ENCODE measurements around the gene RORB. TPM values are rescaled to one million over a fixed set of nuclear protein-coding genes. Genes with fewer than 3 reads are reported as not detected.
A peak's percentile ranks its signal among the peaks of the same experiment; 100 is the strongest.

Gene RORB
- total RNA-seq, 3 donors from 2014 or later: 0.19 to 0.66 TPM; not detected in 1

DNA sequence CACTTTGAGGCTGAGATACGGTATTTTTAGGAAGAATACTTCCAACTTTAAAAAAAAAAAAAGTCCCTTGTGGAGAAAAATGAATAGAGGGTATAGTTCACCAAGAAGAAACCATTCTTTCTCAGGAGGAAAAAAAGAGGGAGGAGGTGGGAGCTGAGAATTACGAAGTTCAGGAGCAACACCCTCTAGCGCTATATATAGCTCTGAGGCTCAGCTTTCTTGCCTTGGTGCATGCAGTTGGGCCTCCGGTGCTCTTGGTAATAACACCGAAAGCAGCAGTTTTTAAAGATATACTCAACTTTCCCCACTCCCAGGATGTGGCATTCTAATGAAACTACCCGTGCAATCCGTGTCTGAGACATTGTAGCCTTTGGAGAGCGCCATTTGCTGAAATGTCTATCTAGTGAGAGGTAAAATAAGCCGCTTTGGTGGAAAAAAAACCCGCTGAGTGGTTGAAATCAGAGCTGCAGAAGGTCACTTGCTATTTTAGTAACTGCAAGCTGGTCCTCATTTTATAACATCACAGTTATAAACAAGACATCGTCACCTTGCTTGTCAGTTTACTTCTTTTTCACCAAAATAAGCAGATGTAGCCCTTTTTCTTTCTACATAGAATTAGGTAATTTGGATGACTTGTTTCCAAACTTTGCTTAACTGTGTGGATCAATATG is 156.4 kb downstream of the RORB start:
- no peak for ATAC-seq
- no peaks in the 10 kb centered on the region for H3K36me3 ChIP-seq (ENCODE audit: low read depth)
- intact Hi-C loops (cut with DNase I, micrococcal nuclease): no loop called here
- TF ChIP-seq CTCF (IDR thresholded peaks at IDR 0.05): no peak
- no peak for DNase-seq
- H3K4me1 ChIP-seq (ENCODE audit: low read depth): no peaks in the 10 kb centered on the region
- no peaks in the 10 kb centered on the region for H3K9me3 ChIP-seq
- no peak overlapping the region for H3K4me3 ChIP-seq

DNA sequence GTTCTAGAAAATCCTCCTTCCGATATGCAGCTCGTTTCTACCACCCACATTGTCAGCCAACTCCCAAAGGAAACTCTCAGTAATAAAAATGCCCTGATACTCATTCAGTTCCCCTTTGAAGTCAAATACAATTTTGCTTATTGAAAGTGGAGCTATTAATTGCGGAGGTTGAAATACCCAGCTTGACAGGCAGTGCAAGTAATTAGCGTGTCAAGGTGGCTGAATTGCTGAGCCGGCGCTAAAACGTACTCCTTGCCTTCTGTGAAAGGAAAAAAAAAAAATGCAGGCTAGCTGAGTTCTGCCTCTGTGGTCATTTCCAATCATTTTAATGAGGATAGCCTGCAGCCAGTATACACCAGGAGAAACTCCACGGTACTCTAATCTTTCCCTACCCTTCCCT is 165.5 kb downstream of the RORB start:
- H3K4me1 ChIP-seq (ENCODE audit: low read depth): no peaks in the 10 kb centered on the region
- no peak for ATAC-seq
- intact Hi-C loops (cut with DNase I, micrococcal nuclease): no loop called here
- no peak overlapping the region for H3K4me3 ChIP-seq
- H3K36me3 ChIP-seq (ENCODE audit: low read depth): no peaks in the 10 kb centered on the region
- H3K9me3 ChIP-seq: no peaks in the 10 kb centered on the region
- no peak for TF ChIP-seq CTCF (IDR thresholded peaks at IDR 0.05)
- no peak for DNase-seq

DNA sequence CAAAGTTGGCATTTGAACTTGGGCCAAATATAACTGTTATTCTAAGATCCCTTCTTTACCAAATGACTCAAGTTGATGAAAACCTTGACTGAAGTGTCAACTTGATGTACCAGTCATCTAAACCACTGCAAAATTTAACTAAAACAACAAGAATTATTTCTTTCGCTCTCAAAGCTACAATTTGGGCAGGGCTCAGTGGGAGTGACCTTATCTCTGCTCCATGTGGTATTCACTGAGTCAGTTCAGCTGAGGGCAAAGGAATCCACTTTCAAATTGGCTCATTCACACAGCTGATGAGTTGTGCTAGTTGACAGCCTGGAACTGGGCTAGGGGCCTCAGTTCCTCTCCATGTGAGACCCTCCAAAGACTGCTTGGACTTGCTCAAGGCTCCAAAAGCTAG is 166.3 kb downstream of the RORB start:
- no peak overlapping the region for H3K4me3 ChIP-seq
- H3K4me1 ChIP-seq (ENCODE audit: low read depth): no peaks in the 10 kb centered on the region
- DNase-seq (no peak), ATAC-seq (no peak)
- intact Hi-C loops (cut with DNase I, micrococcal nuclease): no loop called here
- no peaks in the 10 kb centered on the region for H3K9me3 ChIP-seq
- H3K36me3 ChIP-seq (ENCODE audit: low read depth): no peaks in the 10 kb centered on the region
- no peak for TF ChIP-seq CTCF (IDR thresholded peaks at IDR 0.05)

GRCh38 chr9:74666625-74667316 is 169.6 kb downstream of the RORB start:
- Histone ChIP-seq H3K4me3 (no peak overlapping the region), H3K9me3 (no peaks in the 10 kb centered on the region), H3K4me1 (ENCODE audit: low read depth) (no peaks in the 10 kb centered on the region), H3K36me3 (ENCODE audit: low read depth) (no peaks in the 10 kb centered on the region)
- intact Hi-C loops (cut with DNase I, micrococcal nuclease): no loop called here
- TF ChIP-seq CTCF (IDR thresholded peaks at IDR 0.05): no peak
- ATAC-seq (peak; percentile 47), DNase-seq (peak in 1 of 3 donors; percentile 5)

GRCh38 chr9:74672237-74672636 is 175.1 kb downstream of the RORB start:
- intact Hi-C loops (cut with DNase I, micrococcal nuclease): no loop called here
- no peak for TF ChIP-seq CTCF (IDR thresholded peaks at IDR 0.05)
- no peaks in the 10 kb centered on the region for H3K36me3 ChIP-seq (ENCODE audit: low read depth)
- no peaks in the 10 kb centered on the region for H3K9me3 ChIP-seq
- H3K4me1 ChIP-seq (ENCODE audit: low read depth): no peaks in the 10 kb centered on the region
- DNase-seq (no peak), ATAC-seq (no peak)
- no peak overlapping the region for H3K4me3 ChIP-seq

All from mucosa of descending colon (tissue), 3 donors.